ENCODE results near the gene HOGA1. TPM values are rescaled to one million over a fixed set of nuclear protein-coding genes. Genes with fewer than 3 reads are reported as not detected.

HOGA1 gene
- total RNA-seq, 2 donors from 2014 or later, result 0.49 TPM; not detected in 1

DNA sequence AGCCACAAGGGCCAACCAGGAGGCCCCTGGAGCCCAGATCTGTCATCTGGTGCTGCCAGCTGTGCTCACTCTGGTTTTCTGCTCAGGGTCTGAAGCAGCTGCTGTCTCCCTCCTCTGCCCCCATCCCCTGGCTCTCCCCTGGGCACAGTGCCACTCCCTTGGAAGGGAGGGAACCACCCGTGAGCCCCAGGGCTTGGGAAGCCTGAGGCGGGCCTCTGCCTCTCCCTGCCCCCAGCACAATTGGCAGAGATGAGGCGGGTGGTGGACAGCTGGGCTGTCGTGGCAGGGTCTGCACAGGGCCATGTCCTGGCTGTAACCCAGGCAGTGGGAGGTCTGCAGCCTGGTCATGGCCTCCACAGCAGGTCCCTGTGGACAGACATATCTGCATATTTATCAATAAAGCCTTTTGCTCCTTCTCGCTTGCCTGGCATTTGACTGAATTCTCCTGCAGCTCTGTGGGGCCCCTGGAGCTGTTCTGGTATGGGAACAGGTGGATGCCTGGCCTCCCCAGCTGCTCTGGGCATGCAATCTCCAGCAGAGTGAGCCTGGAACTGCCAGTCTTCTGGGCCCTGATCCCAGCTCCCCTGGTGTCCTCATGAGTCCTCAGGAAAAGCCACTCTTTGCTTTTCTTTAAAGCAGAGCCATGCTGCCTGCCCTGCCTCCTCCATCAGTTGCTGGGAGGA is 13.3 kb upstream of the HOGA1 start:
- Histone ChIP-seq H3K27me3 (no peaks in the 10 kb centered on the region), H3K36me3 (no peaks in the 10 kb centered on the region), H3K4me1 (no peaks in the 10 kb centered on the region), H3K9ac (ENCODE audit: low read depth in 2 of 2, low read length in 2 of 2) (no peak overlapping the region), H3K4me3 (no peak overlapping the region), H3K27ac (no peak overlapping the region), H3K9me3 (no peaks in the 10 kb centered on the region)
- no peak for DNase-seq
- TF ChIP-seq CTCF (IDR thresholded peaks at IDR 0.05), result no peak
- intact Hi-C loops (cut with DNase I), result loop anchor here (5.0 kb wide), 1 partner anchor 41 kb away; no protein-coding TSS in a partner anchor

DNA sequence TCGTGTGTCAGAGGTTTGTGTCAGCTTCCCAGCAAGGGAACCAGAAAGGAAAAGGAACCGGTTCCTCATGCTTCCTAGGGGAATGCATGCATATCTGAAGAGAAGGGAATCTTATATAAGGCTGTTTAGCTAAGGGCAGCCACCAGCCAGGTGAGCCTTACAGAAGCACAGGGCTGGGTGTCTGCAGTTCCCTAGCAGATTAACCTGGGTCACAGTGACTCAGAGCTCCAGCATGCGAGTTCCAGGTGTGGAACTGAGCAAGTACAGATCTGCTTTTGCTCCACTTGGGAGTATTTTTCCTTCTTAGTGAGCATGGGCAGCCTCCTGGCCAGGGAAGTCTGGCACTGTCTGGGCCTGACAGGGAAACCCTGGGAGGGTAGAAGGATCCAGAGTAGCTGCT is 12.6 kb upstream of the HOGA1 start:
- Histone ChIP-seq H3K9ac (ENCODE audit: low read depth in 2 of 2, low read length in 2 of 2) (peak overlapping the region in 1 of 2 donors; percentile 34), H3K27ac (no peak overlapping the region), H3K9me3 (no peaks in the 10 kb centered on the region), H3K27me3 (no peaks in the 10 kb centered on the region), H3K4me3 (no peak overlapping the region), H3K36me3 (no peaks in the 10 kb centered on the region), H3K4me1 (no peaks in the 10 kb centered on the region)
- no peak for DNase-seq
- no peak for TF ChIP-seq CTCF (IDR thresholded peaks at IDR 0.05)
- intact Hi-C loops (cut with DNase I), result loop anchor here (5.0 kb wide), 1 partner anchor 41 kb away; no protein-coding TSS in a partner anchor

GRCh38 chr10:97572214-97572989 is 11.8 kb upstream of the HOGA1 start, which contains the start of gene ANKRD2:
Gene ANKRD2 (plus strand): TSS chr10:97572779. CDS start chr10:97572789, 10 bp downstream.
- no peaks in the 10 kb centered on the region for H3K4me1 ChIP-seq
- H3K27ac ChIP-seq, result no peak within 1 kb of the TSS
- peak; percentile 73 for DNase-seq
- intact Hi-C loops (cut with DNase I), result loop anchor here (5.0 kb wide), 1 partner anchor 40 kb away; no protein-coding TSS in a partner anchor
- no peak within 1 kb of the TSS for H3K4me3 ChIP-seq
- peak; percentile 74 for TF ChIP-seq CTCF (IDR thresholded peaks at IDR 0.05)
- peak within 1 kb of the TSS in 1 of 2 donors; percentile 34 for H3K9ac ChIP-seq (ENCODE audit: low read depth in 2 of 2, low read length in 2 of 2)
- H3K27me3 ChIP-seq, result no peaks in the 10 kb centered on the region
- no peaks in the 10 kb centered on the region for H3K36me3 ChIP-seq
- no peaks in the 10 kb centered on the region for H3K9me3 ChIP-seq

DNA sequence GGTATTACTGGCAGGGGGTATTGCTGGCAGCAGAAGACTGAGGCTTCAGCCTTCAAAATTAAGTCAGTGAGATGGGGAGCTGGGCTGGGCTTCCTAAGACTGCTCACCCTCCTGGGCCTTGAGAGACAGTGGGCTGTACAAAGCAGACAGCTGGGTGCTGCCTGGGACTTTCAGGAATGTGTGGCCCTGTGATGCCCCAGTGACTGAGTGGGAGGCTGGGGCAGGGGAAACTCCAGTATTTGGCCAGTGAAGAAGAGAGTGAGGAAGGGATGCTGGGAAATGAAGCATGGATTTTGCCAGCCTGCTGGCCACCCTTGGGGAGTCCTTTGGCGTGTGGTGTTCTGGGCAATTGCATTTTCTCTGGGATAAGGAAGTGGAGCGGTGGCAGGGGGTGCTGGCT is 11.2 kb upstream of the HOGA1 start:
- H3K9ac ChIP-seq (ENCODE audit: low read depth in 2 of 2, low read length in 2 of 2), result no peak overlapping the region
- H3K36me3 ChIP-seq, result no peaks in the 10 kb centered on the region
- no peak for DNase-seq
- H3K4me3 ChIP-seq, result no peak overlapping the region
- intact Hi-C loops (cut with DNase I), result loop anchor here (5.0 kb wide), 1 partner anchor 39 kb away; no protein-coding TSS in a partner anchor
- no peaks in the 10 kb centered on the region for H3K4me1 ChIP-seq
- H3K9me3 ChIP-seq, result no peaks in the 10 kb centered on the region
- TF ChIP-seq CTCF (IDR thresholded peaks at IDR 0.05), result no peak
- no peak overlapping the region for H3K27ac ChIP-seq
- H3K27me3 ChIP-seq, result no peaks in the 10 kb centered on the region

- Histone ChIP-seq H3K27me3 (no peaks in the 10 kb centered on the region), H3K9me3 (no peaks in the 10 kb centered on the region), H3K9ac (ENCODE audit: low read depth in 2 of 2, low read length in 2 of 2) (no peak overlapping the region), H3K4me3 (no peak overlapping the region), H3K27ac (no peak overlapping the region), H3K4me1 (no peaks in the 10 kb centered on the region), H3K36me3 (no peaks in the 10 kb centered on the region)
- intact Hi-C loops (cut with DNase I), result loop anchor here (5.0 kb wide), 1 partner anchor 39 kb away; no protein-coding TSS in a partner anchor
- no peak for DNase-seq
- TF ChIP-seq CTCF (IDR thresholded peaks at IDR 0.05), result no peak
Measured at GRCh38 chr10:97573672-97574071, 10.5 kb upstream of the HOGA1 start.

Data from colonic mucosa (tissue), 4 donors.